HepG2 (cell line): Measurements from ENCODE around the gene NUP93. TPM values are rescaled to one million over a fixed set of nuclear protein-coding genes. Genes with fewer than 3 reads are reported as not detected.

Experiments used
- CENPT ChIP-seq: sonication (generic); formaldehyde crosslinking; IDR thresholded peaks from 2 replicates; pipeline ENCODE4 v1.8.0; 2022; ENCODE audit warnings: low read depth, mild to moderate bottlenecking, moderate library complexity, missing genetic modification reagents
- ESRRA ChIP-seq: sonication (generic); formaldehyde crosslinking; IDR thresholded peaks from 2 replicates; pipeline ENCODE4 v1.5.1; 2020; ENCODE audit warnings: mild to moderate bottlenecking, low read depth, missing genetic modification reagents
- KMT2B ChIP-seq: IDR thresholded peaks from 2 replicates; pipeline ENCODE4 v1.6.1; 2016; ENCODE audit warnings: missing genetic modification reagents, missing compliant biosample characterization
- SIN3B ChIP-seq: fragments of 150-350 bp; IDR thresholded peaks from 2 replicates; pipeline ENCODE4 v1.6.1; 2014; ENCODE audit warnings: low read length
- TAF1 ChIP-seq: sonication (generic); formaldehyde crosslinking; IDR thresholded peaks from 2 replicates; pipeline ENCODE4 v1.4.0; 2020; ENCODE audit warnings: missing genetic modification reagents
- ZNF253 ChIP-seq: sonication (generic); formaldehyde crosslinking; IDR thresholded peaks from 2 replicates; pipeline ENCODE4 v1.8.0; 2022; ENCODE audit warnings: mild to moderate bottlenecking, missing genetic modification reagents, borderline replicate concordance
- ZNF335 ChIP-seq: sonication (generic); formaldehyde crosslinking; IDR thresholded peaks from 2 replicates; pipeline ENCODE4 v1.4.0; 2020; ENCODE audit warnings: missing genetic modification reagents
- ZNF441 ChIP-seq: sonication (generic); formaldehyde crosslinking; IDR thresholded peaks from 2 replicates; pipeline ENCODE4 v1.7.0; 2021; ENCODE audit warnings: missing genetic modification reagents, borderline replicate concordance
- ZNF678 ChIP-seq: sonication (generic); formaldehyde crosslinking; IDR thresholded peaks from 2 replicates; pipeline ENCODE4 v1.4.0; 2020; ENCODE audit warnings: mild to moderate bottlenecking, missing genetic modification reagents
- polyA plus RNA-seq, 8 experiments: library from polyadenylated mRNA; depleted of rRNA in 3 of 8; stranded (reverse) in 7 of 8; unstranded in 1 of 8; fragments of >200 nt; fragmentation: Illumina TruSeq in 4 of 8; extraction: Trizol in 4 of 8; gene quantifications; 2 replicates each; pipeline versions ENCODE4 v1.2.1 to v1.2.3, GENCODE V29; 2011 to 2016; ENCODE audit warnings: low read depth in 4 of 8, missing spikeins in 1 of 8, mixed read lengths in 1 of 8; ENCODE audit not compliant: insufficient read depth in 1 of 8
- total RNA-seq, 5 experiments: library from RNA; depleted of rRNA; stranded (reverse); fragments of >200 nt; fragmentation: Illumina TruSeq; extraction: Trizol; gene quantifications; 2 replicates each; pipeline ENCODE4 v1.2.3, GENCODE V29; 2016; ENCODE audit warnings: low read depth in 1 of 5
- TF ChIP-seq, protein P1 (sequence below): IDR thresholded peaks from 2 replicates; pipeline ENCODE4 v1.6.1; 2018; ENCODE audit warnings: missing genetic modification reagents
- TF ChIP-seq, protein P2 (sequence below): sonication (generic); formaldehyde crosslinking; IDR thresholded peaks from 2 replicates; pipeline ENCODE4 v1.5.1; 2020; ENCODE audit warnings: mild to moderate bottlenecking, moderate library complexity, missing genetic modification reagents
- TF ChIP-seq, protein P3 (sequence below): sonication (generic); formaldehyde crosslinking; IDR thresholded peaks from 2 replicates; pipeline ENCODE4 v1.4.0; 2020; ENCODE audit warnings: mild to moderate bottlenecking, low read depth, missing genetic modification reagents
- TF ChIP-seq, protein P4 (sequence below): IDR thresholded peaks from 2 replicates; pipeline ENCODE4 v1.6.1; 2016; ENCODE audit warnings: mild to moderate bottlenecking
- TF ChIP-seq, protein P5 (sequence below), 2 experiments: sonication (generic) in 1 of 2; formaldehyde crosslinking in 1 of 2; IDR thresholded peaks; 2 replicates each; pipeline versions ENCODE4 v1.5.1 to v1.6.1; 2011 to 2020; ENCODE audit warnings: borderline replicate concordance in 1 of 2, low read depth in 1 of 2, low read length in 1 of 2, mild to moderate bottlenecking in 1 of 2, missing genetic modification reagents in 1 of 2, moderate library complexity in 1 of 2
- TF ChIP-seq, protein P6 (sequence below): sonication (generic); formaldehyde crosslinking; IDR thresholded peaks from 2 replicates; pipeline ENCODE4 v1.4.0; 2020; ENCODE audit warnings: missing genetic modification reagents
- TF ChIP-seq, protein P7 (sequence below): sonication (generic); formaldehyde crosslinking; IDR thresholded peaks from 2 replicates; pipeline ENCODE4 v1.5.0; 2020; ENCODE audit warnings: mild to moderate bottlenecking, missing genetic modification reagents

The NUP93 gene
- total and polyA plus RNA-seq, 2 of the 13 experiments (the other 11 are each of a cell fraction or from before 2014, with no cell fraction given) = 58.5 to 140 TPM

DNA sequence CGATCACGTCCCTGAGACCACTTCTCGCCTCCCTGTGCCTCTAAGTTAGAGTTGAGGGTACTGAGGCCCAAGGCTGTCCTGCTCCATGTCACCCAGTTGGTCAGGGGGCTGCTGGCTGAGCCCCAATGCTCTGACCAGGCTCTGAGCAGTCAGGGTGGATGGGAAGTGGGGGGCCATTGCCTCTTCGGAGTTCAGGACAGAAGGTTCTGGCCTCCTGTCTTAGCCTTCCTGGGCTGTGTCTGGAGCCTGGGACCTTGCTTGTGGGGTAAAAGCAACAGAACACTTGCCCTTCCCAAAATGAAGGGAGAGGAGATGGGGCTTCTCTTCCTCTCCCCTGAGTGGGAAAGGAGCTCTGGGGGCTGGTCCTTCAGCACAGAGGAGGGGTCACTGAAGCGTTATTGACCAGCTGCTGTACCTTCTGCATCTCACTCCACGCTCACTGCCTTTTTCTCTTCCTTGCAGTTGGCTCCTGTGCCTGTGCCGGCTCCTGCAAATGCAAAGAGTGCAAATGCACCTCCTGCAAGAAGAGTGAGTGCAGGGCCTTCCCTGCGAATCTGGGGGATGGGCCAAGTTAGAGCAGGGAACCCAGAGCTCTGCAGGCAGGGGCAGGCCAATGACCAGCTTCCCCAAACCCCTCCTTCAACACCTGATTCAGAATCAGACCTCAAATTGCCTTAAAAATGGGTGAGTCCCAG lies 47.1 kb upstream of the NUP93 start (continued):
- TF ChIP-seq, protein P1, sequence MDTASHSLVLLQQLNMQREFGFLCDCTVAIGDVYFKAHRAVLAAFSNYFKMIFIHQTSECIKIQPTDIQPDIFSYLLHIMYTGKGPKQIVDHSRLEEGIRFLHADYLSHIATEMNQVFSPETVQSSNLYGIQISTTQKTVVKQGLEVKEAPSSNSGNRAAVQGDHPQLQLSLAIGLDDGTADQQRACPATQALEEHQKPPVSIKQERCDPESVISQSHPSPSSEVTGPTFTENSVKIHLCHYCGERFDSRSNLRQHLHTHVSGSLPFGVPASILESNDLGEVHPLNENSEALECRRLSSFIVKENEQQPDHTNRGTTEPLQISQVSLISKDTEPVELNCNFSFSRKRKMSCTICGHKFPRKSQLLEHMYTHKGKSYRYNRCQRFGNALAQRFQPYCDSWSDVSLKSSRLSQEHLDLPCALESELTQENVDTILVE (CRISPR knock-in tag) = no peak
- TF ChIP-seq ZNF335 (CRISPR knock-in tag) (no peak), SIN3B (no peak), ZNF253 (CRISPR knock-in tag) (no peak), CENPT (CRISPR knock-in tag) (no peak), ZNF678 (CRISPR knock-in tag) (no peak), ESRRA (CRISPR knock-in tag) (0 out of 2 replicates have a peak, but pooled peaks have one; percentile 6), TAF1 (CRISPR knock-in tag) (no peak), KMT2B (CRISPR knock-in tag) (no peak), ZNF441 (CRISPR knock-in tag) (no peak)
- TF ChIP-seq, protein P2, sequence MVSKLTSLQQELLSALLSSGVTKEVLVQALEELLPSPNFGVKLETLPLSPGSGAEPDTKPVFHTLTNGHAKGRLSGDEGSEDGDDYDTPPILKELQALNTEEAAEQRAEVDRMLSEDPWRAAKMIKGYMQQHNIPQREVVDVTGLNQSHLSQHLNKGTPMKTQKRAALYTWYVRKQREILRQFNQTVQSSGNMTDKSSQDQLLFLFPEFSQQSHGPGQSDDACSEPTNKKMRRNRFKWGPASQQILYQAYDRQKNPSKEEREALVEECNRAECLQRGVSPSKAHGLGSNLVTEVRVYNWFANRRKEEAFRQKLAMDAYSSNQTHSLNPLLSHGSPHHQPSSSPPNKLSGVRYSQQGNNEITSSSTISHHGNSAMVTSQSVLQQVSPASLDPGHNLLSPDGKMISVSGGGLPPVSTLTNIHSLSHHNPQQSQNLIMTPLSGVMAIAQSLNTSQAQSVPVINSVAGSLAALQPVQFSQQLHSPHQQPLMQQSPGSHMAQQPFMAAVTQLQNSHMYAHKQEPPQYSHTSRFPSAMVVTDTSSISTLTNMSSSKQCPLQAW (CRISPR knock-in tag) = no peak
- TF ChIP-seq, protein P3, sequence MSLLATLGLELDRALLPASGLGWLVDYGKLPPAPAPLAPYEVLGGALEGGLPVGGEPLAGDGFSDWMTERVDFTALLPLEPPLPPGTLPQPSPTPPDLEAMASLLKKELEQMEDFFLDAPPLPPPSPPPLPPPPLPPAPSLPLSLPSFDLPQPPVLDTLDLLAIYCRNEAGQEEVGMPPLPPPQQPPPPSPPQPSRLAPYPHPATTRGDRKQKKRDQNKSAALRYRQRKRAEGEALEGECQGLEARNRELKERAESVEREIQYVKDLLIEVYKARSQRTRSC = no peak
- TF ChIP-seq, protein P4, sequence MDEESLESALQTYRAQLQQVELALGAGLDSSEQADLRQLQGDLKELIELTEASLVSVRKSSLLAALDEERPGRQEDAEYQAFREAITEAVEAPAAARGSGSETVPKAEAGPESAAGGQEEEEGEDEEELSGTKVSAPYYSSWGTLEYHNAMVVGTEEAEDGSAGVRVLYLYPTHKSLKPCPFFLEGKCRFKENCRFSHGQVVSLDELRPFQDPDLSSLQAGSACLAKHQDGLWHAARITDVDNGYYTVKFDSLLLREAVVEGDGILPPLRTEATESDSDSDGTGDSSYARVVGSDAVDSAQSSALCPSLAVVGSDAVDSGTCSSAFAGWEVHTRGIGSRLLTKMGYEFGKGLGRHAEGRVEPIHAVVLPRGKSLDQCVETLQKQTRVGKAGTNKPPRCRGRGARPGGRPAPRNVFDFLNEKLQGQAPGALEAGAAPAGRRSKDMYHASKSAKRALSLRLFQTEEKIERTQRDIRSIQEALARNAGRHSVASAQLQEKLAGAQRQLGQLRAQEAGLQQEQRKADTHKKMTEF (CRISPR knock-in tag) = no peak
- TF ChIP-seq, protein P5, sequence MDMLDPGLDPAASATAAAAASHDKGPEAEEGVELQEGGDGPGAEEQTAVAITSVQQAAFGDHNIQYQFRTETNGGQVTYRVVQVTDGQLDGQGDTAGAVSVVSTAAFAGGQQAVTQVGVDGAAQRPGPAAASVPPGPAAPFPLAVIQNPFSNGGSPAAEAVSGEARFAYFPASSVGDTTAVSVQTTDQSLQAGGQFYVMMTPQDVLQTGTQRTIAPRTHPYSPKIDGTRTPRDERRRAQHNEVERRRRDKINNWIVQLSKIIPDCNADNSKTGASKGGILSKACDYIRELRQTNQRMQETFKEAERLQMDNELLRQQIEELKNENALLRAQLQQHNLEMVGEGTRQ (IDR thresholded peaks at IDR 0.05; ENCODE audit: low read depth, low read length) = 0 out of 2 replicates have a peak, but pooled peaks have one; percentile 9
- TF ChIP-seq, protein P5 (CRISPR knock-in tag; IDR thresholded peaks at IDR 0.05; ENCODE audit: borderline replicate concordance) = no peak
- TF ChIP-seq, protein P6, sequence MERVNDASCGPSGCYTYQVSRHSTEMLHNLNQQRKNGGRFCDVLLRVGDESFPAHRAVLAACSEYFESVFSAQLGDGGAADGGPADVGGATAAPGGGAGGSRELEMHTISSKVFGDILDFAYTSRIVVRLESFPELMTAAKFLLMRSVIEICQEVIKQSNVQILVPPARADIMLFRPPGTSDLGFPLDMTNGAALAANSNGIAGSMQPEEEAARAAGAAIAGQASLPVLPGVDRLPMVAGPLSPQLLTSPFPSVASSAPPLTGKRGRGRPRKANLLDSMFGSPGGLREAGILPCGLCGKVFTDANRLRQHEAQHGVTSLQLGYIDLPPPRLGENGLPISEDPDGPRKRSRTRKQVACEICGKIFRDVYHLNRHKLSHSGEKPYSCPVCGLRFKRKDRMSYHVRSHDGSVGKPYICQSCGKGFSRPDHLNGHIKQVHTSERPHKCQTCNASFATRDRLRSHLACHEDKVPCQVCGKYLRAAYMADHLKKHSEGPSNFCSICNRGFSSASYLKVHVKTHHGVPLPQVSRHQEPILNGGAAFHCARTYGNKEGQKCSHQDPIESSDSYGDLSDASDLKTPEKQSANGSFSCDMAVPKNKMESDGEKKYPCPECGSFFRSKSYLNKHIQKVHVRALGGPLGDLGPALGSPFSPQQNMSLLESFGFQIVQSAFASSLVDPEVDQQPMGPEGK (CRISPR knock-in tag) = no peak
- TF ChIP-seq, protein P7, sequence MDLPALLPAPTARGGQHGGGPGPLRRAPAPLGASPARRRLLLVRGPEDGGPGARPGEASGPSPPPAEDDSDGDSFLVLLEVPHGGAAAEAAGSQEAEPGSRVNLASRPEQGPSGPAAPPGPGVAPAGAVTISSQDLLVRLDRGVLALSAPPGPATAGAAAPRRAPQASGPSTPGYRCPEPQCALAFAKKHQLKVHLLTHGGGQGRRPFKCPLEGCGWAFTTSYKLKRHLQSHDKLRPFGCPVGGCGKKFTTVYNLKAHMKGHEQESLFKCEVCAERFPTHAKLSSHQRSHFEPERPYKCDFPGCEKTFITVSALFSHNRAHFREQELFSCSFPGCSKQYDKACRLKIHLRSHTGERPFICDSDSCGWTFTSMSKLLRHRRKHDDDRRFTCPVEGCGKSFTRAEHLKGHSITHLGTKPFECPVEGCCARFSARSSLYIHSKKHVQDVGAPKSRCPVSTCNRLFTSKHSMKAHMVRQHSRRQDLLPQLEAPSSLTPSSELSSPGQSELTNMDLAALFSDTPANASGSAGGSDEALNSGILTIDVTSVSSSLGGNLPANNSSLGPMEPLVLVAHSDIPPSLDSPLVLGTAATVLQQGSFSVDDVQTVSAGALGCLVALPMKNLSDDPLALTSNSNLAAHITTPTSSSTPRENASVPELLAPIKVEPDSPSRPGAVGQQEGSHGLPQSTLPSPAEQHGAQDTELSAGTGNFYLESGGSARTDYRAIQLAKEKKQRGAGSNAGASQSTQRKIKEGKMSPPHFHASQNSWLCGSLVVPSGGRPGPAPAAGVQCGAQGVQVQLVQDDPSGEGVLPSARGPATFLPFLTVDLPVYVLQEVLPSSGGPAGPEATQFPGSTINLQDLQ = no peak
